Esophagus squamous epithelium (tissue), 5 donors: ENCODE measurements around the gene AKNA. TPM values are rescaled to one million over a fixed set of nuclear protein-coding genes. Genes with fewer than 3 reads are reported as not detected.

ENCODE experiments used
- DNase-seq: peaks from one replicate; lab custom pipeline; 2025; lab: John Stamatoyannopoulos, UW
- H3K27ac ChIP-seq, 4 donors: fragments of 200-600 bp; sonication (generic); one replicate each; pipeline ENCODE4 v1.5.1; 2016 to 2019; ENCODE audit warnings: mild to moderate bottlenecking in 1 of 4
- H3K27me3 ChIP-seq, 4 donors: fragments of 200-600 bp; sonication (generic); 1 replicate in 3 of 4; 2 replicates in 1 of 4; pipeline versions ENCODE4 v1.5.1 to v1.6.0; 2017 to 2021; ENCODE audit warnings: antibody characterized with exemption in 1 of 4
- H3K36me3 ChIP-seq, 3 donors: fragments of 200-600 bp; sonication (generic); one replicate each; pipeline ENCODE4 v1.5.1; 2016 to 2019
- H3K4me1 ChIP-seq, 3 donors: fragments of 200-600 bp; sonication (generic); one replicate each; pipeline ENCODE4 v1.5.1; 2017 to 2019
- H3K4me3 ChIP-seq, 4 donors: fragments of 200-600 bp; sonication (generic); 1 replicate in 3 of 4; 2 replicates in 1 of 4; pipeline ENCODE4 v1.5.1; 2016 to 2019; ENCODE audit warnings: mild to moderate bottlenecking in 2 of 4, moderate library complexity in 1 of 4
- H3K9me3 ChIP-seq, 3 donors: fragments of 200-600 bp; sonication (generic); one replicate each; pipeline ENCODE4 v1.5.1; 2016 to 2019
- CTCF ChIP-seq, 6 experiments: fragments of 450-650 bp in 4 of 6; fragments of 200-600 bp in 2 of 6; sonication (generic) in 2 of 6; IDR thresholded peaks; one replicate each; pipeline ENCODE4 v1.5.1; 2016 to 2019; ENCODE audit warnings: antibody characterized with exemption in 6 of 6, mild to moderate bottlenecking in 4 of 6, moderate library complexity in 4 of 6
- POLR2A ChIP-seq, 4 donors: fragments of 450-650 bp; IDR thresholded peaks; one replicate each; pipeline ENCODE4 v1.6.1; 2017; ENCODE audit warnings: antibody characterized with exemption in 4 of 4, mild to moderate bottlenecking in 4 of 4, moderate library complexity in 3 of 4
- WGBS, 2 donors: methylation state at CpG; one replicate each; pipeline ENCODE4 v1.1.5; 2018; 5-methylcytosine and 5-hydroxymethylcytosine counted together
- intact Hi-C: fragments of 100-400 bp; cut with DNase I; formaldehyde crosslinking; loops from one replicate; pipeline ENCODE4 v1.15.0; 2022
- total RNA-seq, 4 donors: library from RNA; depleted of rRNA; stranded (reverse); fragments of >200 nt; gene quantifications; one replicate each; pipeline ENCODE4 v1.1.0, GENCODE V29; 2016
- donor health status: DM: yes; HTN: yes; CAD: no.

Gene AKNA
- total RNA-seq, 4 donors from 2014 or later = 6.1 to 25.0 (median 7.6) TPM

- TF ChIP-seq CTCF (IDR thresholded peaks at IDR 0.05) (peak in 1 of 6 experiments; percentile 3), POLR2A (IDR thresholded peaks at IDR 0.05) (peak in 3 of 4 donors; percentile 48 to 95 (median 67))
- DNase-seq = peak; percentile 56
- Histone ChIP-seq H3K36me3 (peaks cover 0 to 7% (median 0%) of the 10 kb centered on the region in 3 donors), H3K27me3 (no peaks in the 10 kb centered on the region), H3K27ac (peak overlapping the region; percentile 72 to 95 (median 90)), H3K9me3 (no peaks in the 10 kb centered on the region), H3K4me1 (peaks cover 37 to 91% (median 60%) of the 10 kb centered on the region in 3 donors), H3K4me3 (peak overlapping the region in 3 of 4 donors; percentile 54 to 69 (median 55))
- intact Hi-C loops = no loop called here
- 33 to 49% methylated on average over 7 of the region's 11 CpGs for WGBS, 2 donors
Observed at GRCh38 chr9:114385397-114386181, 2.2 kb downstream of the AKNA start.

GRCh38 chr9:114384836-114385396, 2.9 kb downstream of the AKNA start:
- H3K4me1 ChIP-seq = peaks cover 37 to 88% (median 53%) of the 10 kb centered on the region in 3 donors
- H3K36me3 ChIP-seq = peaks cover 0 to 8% (median 0%) of the 10 kb centered on the region in 3 donors
- TF ChIP-seq CTCF (IDR thresholded peaks at IDR 0.05) = no peak
- TF ChIP-seq POLR2A (IDR thresholded peaks at IDR 0.05) = no peak
- H3K4me3 ChIP-seq = peak overlapping the region in 2 of 4 donors; percentile 25 to 69
- 67% methylated on average over 6 to 7 of the region's 7 CpGs for WGBS, 2 donors
- no peaks in the 10 kb centered on the region for H3K9me3 ChIP-seq
- no peak for DNase-seq
- H3K27me3 ChIP-seq = no peaks in the 10 kb centered on the region
- intact Hi-C loops = no loop called here
- H3K27ac ChIP-seq = peak overlapping the region; percentile 72 to 95 (median 90)

- DNase-seq = no peak
- intact Hi-C loops = no loop called here
- H3K27me3 ChIP-seq = no peaks in the 10 kb centered on the region
- WGBS, 2 donors = 50 to 58% methylated on average over 1 of the region's 1 CpG
- H3K4me1 ChIP-seq = peaks cover 37 to 88% (median 47%) of the 10 kb centered on the region in 3 donors
- H3K36me3 ChIP-seq = peaks cover 0 to 14% (median 2%) of the 10 kb centered on the region in 3 donors
- H3K4me3 ChIP-seq = peak overlapping the region in 2 of 4 donors; percentile 25 to 69
- H3K27ac ChIP-seq = peak overlapping the region; percentile 72 to 95 (median 90)
- no peak for TF ChIP-seq CTCF (IDR thresholded peaks at IDR 0.05)
- TF ChIP-seq POLR2A (IDR thresholded peaks at IDR 0.05) = no peak
- no peaks in the 10 kb centered on the region for H3K9me3 ChIP-seq
Observed at GRCh38 chr9:114384341-114384740, 3.4 kb downstream of the AKNA start.

- Histone ChIP-seq H3K36me3 (peaks cover 0 to 20% (median 6%) of the 10 kb centered on the region in 3 donors), H3K4me3 (peak overlapping the region in 2 of 4 donors; percentile 25 to 46), H3K9me3 (no peaks in the 10 kb centered on the region), H3K4me1 (peaks cover 31 to 88% (median 45%) of the 10 kb centered on the region in 3 donors), H3K27ac (peak overlapping the region; percentile 47 to 95 (median 90)), H3K27me3 (no peaks in the 10 kb centered on the region)
- no peak for DNase-seq
- WGBS, 2 donors = 57 to 60% methylated on average over 8 of the region's 8 CpGs
- intact Hi-C loops = no loop called here
- TF ChIP-seq CTCF (IDR thresholded peaks at IDR 0.05) = no peak
- TF ChIP-seq POLR2A (IDR thresholded peaks at IDR 0.05) = peak in 1 of 4 donors; percentile 22
Observed at GRCh38 chr9:114383521-114384231, 4.1 kb downstream of the AKNA start.
